SH-SY5Y (cell line): ENCODE measurements around the gene STEAP3.

Experiments used
- GATA2 ChIP-seq: IDR thresholded peaks from 2 replicates; pipeline ENCODE4 v1.6.1; 2011; ENCODE audit warnings: mild to moderate bottlenecking, low read depth, low read length
- GATA3 ChIP-seq: IDR thresholded peaks from 2 replicates; pipeline ENCODE4 v1.6.1; 2011; ENCODE audit warnings: low read depth, mild to moderate bottlenecking, low read length, moderate library complexity

- TF ChIP-seq GATA3, result no peak
- no peak for TF ChIP-seq GATA2
Observed at GRCh38 chr2:119282146-119282995, 58.7 kb downstream of the STEAP3 start.
